ENCODE results near the gene ADD2.

DNA sequence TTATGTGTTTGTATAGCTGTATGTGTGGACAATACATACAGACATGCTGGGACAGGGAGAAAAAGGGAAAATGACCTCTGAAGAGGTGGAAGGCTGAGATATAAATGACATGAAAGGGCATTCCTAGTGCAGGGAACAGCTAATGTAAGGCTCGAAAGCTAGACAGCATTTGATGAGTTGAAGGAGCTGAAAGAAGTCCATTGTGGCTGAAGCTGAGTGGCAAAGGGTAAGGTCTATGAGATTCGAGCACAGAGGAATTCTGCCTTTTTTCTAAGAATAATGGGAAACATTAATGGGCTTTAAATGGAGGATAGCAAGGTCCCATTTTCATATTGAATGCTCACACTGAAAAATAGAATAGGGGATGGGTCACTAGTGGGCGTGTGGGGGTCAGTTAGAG is 23.6 kb downstream of the ADD2 start:
- TF ChIP-seq, protein P1, sequence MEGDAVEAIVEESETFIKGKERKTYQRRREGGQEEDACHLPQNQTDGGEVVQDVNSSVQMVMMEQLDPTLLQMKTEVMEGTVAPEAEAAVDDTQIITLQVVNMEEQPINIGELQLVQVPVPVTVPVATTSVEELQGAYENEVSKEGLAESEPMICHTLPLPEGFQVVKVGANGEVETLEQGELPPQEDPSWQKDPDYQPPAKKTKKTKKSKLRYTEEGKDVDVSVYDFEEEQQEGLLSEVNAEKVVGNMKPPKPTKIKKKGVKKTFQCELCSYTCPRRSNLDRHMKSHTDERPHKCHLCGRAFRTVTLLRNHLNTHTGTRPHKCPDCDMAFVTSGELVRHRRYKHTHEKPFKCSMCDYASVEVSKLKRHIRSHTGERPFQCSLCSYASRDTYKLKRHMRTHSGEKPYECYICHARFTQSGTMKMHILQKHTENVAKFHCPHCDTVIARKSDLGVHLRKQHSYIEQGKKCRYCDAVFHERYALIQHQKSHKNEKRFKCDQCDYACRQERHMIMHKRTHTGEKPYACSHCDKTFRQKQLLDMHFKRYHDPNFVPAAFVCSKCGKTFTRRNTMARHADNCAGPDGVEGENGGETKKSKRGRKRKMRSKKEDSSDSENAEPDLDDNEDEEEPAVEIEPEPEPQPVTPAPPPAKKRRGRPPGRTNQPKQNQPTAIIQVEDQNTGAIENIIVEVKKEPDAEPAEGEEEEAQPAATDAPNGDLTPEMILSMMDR (IDR thresholded peaks at IDR 0.05): no peak
- TF ChIP-seq ZFX (IDR thresholded peaks at IDR 0.05; ENCODE audit: borderline replicate concordance): no peak
